IMR-90 (cell line): ENCODE measurements around the gene SIAH3. TPM values are rescaled to one million over a fixed set of nuclear protein-coding genes. Genes with fewer than 3 reads are reported as not detected.

Source experiments
- ATAC-seq: fragments of 200-7000 bp; cut with Tn5 transposase; 2 replicates; pipeline ENCODE4 v1.9.1; 2020; ENCODE audit warnings: low read depth, mild to moderate bottlenecking, moderate library complexity
- BruUV-seq: library from RNA; stranded (reverse); fragments of 400-500 nt; replicated peaks from 2 replicates; lab custom pipeline; 2021; lab: Mats Ljungman, UMichigan
- CTCF ChIA-PET: fragments of 300-600 bp; formaldehyde crosslinking; extraction: SDS; loops from one replicate; lab custom pipeline; 2021; ENCODE audit warnings: antibody characterized with exemption; lab: Yijun Ruan, JAX
- POLR2A ChIA-PET: fragments of 300-600 bp; sonication (Branson Sonifier 250); formaldehyde crosslinking; loops from one replicate; lab custom pipeline; 2022; ENCODE audit warnings: antibody characterized with exemption; ENCODE audit not compliant: unreplicated experiment; lab: Charles Lee
- DNase-seq: peaks from one replicate; pipeline ENCODE4 v3.0.0; 2013
- H2AFZ ChIP-seq: replicated peaks from 2 replicates; pipeline ENCODE3; 2013; ENCODE audit warnings: low read length, mild to moderate bottlenecking; ENCODE audit not compliant: poor library complexity
- H2AK5ac ChIP-seq: 2 replicates; pipeline ENCODE4 v1.6.1; 2013; ENCODE audit warnings: low read depth, low read length, inconsistent platforms
- H2AK9ac ChIP-seq: replicated peaks from 2 replicates; pipeline ENCODE3; 2013; ENCODE audit warnings: mild to moderate bottlenecking, low read depth, low read length, moderate library complexity; ENCODE audit not compliant: poor library complexity
- H2BK120ac ChIP-seq: 2 replicates; pipeline ENCODE4 v1.6.1; 2013; ENCODE audit warnings: low read depth, low read length, inconsistent platforms
- H2BK15ac ChIP-seq: 3 replicates; pipeline ENCODE4 v1.6.1; 2013; ENCODE audit warnings: low read depth, low read length, inconsistent platforms
- H2BK20ac ChIP-seq: 2 replicates; pipeline ENCODE4 v1.6.1; 2013; ENCODE audit warnings: low read depth, mild to moderate bottlenecking, inconsistent platforms, low read length, moderate library complexity
- H2BK5ac ChIP-seq: 2 replicates; pipeline ENCODE4 v1.6.1; 2013; ENCODE audit warnings: mild to moderate bottlenecking, low read depth, low read length, inconsistent platforms; ENCODE audit not compliant: poor library complexity, severe bottlenecking
- H3K14ac ChIP-seq: replicated peaks from 2 replicates; pipeline ENCODE4 v1.6.1; 2013; ENCODE audit warnings: low read depth, low read length, inconsistent platforms
- H3K18ac ChIP-seq: 2 replicates; pipeline ENCODE4 v1.6.1; 2013; ENCODE audit warnings: low read depth, low read length, control low read depth
- H3K23ac ChIP-seq: 2 replicates; pipeline ENCODE4 v1.6.1; 2013; ENCODE audit warnings: low read depth, low read length, inconsistent platforms
- H3K27ac ChIP-seq: 2 replicates; pipeline ENCODE4 v1.5.1; 2013; ENCODE audit warnings: mild to moderate bottlenecking, control low read depth, low read length; ENCODE audit not compliant: insufficient read depth
- H3K27me3 ChIP-seq: 2 replicates; pipeline ENCODE4 v1.6.1; 2013; ENCODE audit warnings: low read length; ENCODE audit not compliant: control insufficient read depth, insufficient read depth
- H3K36me3 ChIP-seq: 2 replicates; pipeline ENCODE4 v1.6.1; 2013; ENCODE audit warnings: low read length, mixed read lengths; ENCODE audit not compliant: control insufficient read depth, insufficient read depth
- H3K4ac ChIP-seq: 2 replicates; pipeline ENCODE4 v1.6.1; 2013; ENCODE audit warnings: low read depth, low read length, inconsistent platforms
- H3K4me1 ChIP-seq: 2 replicates; pipeline ENCODE4 v1.6.1; 2013; ENCODE audit warnings: low read length, mixed read lengths; ENCODE audit not compliant: control insufficient read depth, insufficient read depth
- H3K4me2 ChIP-seq: 2 replicates; pipeline ENCODE4 v1.6.1; 2013; ENCODE audit warnings: low read depth, mild to moderate bottlenecking, control low read depth, low read length, moderate library complexity
- H3K4me3 ChIP-seq: 2 replicates; pipeline ENCODE4 v1.5.1; 2013; ENCODE audit warnings: low read depth, mild to moderate bottlenecking, control low read depth, low read length, moderate library complexity; ENCODE audit not compliant: insufficient read depth
- H3K56ac ChIP-seq: 2 replicates; pipeline ENCODE4 v1.6.1; 2013; ENCODE audit warnings: low read length, inconsistent platforms; ENCODE audit not compliant: insufficient read depth; ENCODE audit errors: extremely low read depth
- H3K79me1 ChIP-seq, 2 experiments: 2 replicates each; pipeline ENCODE4 v1.6.1; 2013; ENCODE audit warnings: low read length in 2 of 2, inconsistent platforms in 1 of 2, low read depth in 1 of 2
- H3K9ac ChIP-seq: 2 replicates; pipeline ENCODE4 v1.6.1; 2013; ENCODE audit warnings: low read depth, low read length, control low read depth
- H3K9me1 ChIP-seq: 2 replicates; pipeline ENCODE4 v1.6.1; 2013; ENCODE audit warnings: low read length, inconsistent platforms; ENCODE audit not compliant: insufficient read depth
- H3K9me3 ChIP-seq: 2 replicates; pipeline ENCODE4 v1.6.1; 2013; ENCODE audit warnings: low read length; ENCODE audit not compliant: control insufficient read depth, insufficient read depth
- H4K20me1 ChIP-seq: 2 replicates; pipeline ENCODE4 v1.6.1; 2013; ENCODE audit warnings: low read length, inconsistent platforms; ENCODE audit not compliant: insufficient read depth
- H4K5ac ChIP-seq: 2 replicates; pipeline ENCODE4 v1.6.1; 2013; ENCODE audit warnings: mild to moderate bottlenecking, low read depth, low read length, control low read depth
- H4K8ac ChIP-seq, 2 experiments: 2 replicates each; pipeline ENCODE4 v1.6.1; 2013; ENCODE audit warnings: low read depth in 2 of 2, low read length in 2 of 2, control low read depth in 1 of 2, inconsistent platforms in 1 of 2
- H4K91ac ChIP-seq: 2 replicates; pipeline ENCODE4 v1.6.1; 2013; ENCODE audit warnings: low read depth, low read length, inconsistent platforms; ENCODE audit not compliant: insufficient read depth
- BHLHE40 ChIP-seq: fragments of 150-350 bp; IDR thresholded peaks from 2 replicates; pipeline ENCODE4 v1.6.1; 2016; ENCODE audit warnings: mild to moderate bottlenecking, low read depth, low read length
- CEBPB ChIP-seq: IDR thresholded peaks from 2 replicates; pipeline ENCODE4 v1.6.1; 2012; ENCODE audit warnings: low read depth, low read length, improper control_type of control experiment
- CHD1 ChIP-seq: IDR thresholded peaks from 2 replicates; pipeline ENCODE4 v1.6.1; 2012; ENCODE audit warnings: low read depth, low read length, improper control_type of control experiment
- CTCF ChIP-seq: conservative IDR thresholded peaks from 2 replicates; pipeline ENCODE4 v1.5.1; 2012; ENCODE audit warnings: mild to moderate bottlenecking, low read depth, low read length, improper control_type of control experiment
- ELK1 ChIP-seq: fragments of 150-350 bp; IDR thresholded peaks from 2 replicates; pipeline ENCODE4 v1.6.1; 2016; ENCODE audit warnings: low read depth, mild to moderate bottlenecking, low read length, moderate library complexity, borderline replicate concordance
- FOS ChIP-seq: fragments of 150-350 bp; IDR thresholded peaks from 2 replicates; pipeline ENCODE4 v1.6.1; 2016; ENCODE audit warnings: low read depth, low read length
- MAFK ChIP-seq: IDR thresholded peaks from 2 replicates; pipeline ENCODE4 v1.6.1; 2012; ENCODE audit warnings: low read depth, low read length, improper control_type of control experiment
- MAZ ChIP-seq: IDR thresholded peaks from 2 replicates; pipeline ENCODE4 v1.6.1; 2012; ENCODE audit warnings: low read depth, mild to moderate bottlenecking, low read length, improper control_type of control experiment, moderate library complexity, borderline replicate concordance
- MXI1 ChIP-seq: IDR thresholded peaks from 2 replicates; pipeline ENCODE4 v1.6.1; 2012; ENCODE audit warnings: low read depth, mild to moderate bottlenecking, low read length, moderate library complexity, borderline replicate concordance
- NFE2L2 ChIP-seq: fragments of 150-350 bp; IDR thresholded peaks from 2 replicates; pipeline ENCODE4 v1.6.1; 2016; ENCODE audit warnings: low read depth, mild to moderate bottlenecking, low read length
- POLR2A ChIP-seq: IDR thresholded peaks from 2 replicates; pipeline ENCODE4 v1.6.1; 2012; ENCODE audit warnings: mild to moderate bottlenecking, low read depth, low read length
- RAD21 ChIP-seq: IDR thresholded peaks from 2 replicates; pipeline ENCODE4 v1.6.1; 2012; ENCODE audit warnings: low read length, improper control_type of control experiment
- RCOR1 ChIP-seq: IDR thresholded peaks from 2 replicates; pipeline ENCODE4 v1.6.1; 2012; ENCODE audit warnings: mild to moderate bottlenecking, low read length, improper control_type of control experiment; ENCODE audit not compliant: insufficient replicate concordance
- RFX5 ChIP-seq: IDR thresholded peaks from 2 replicates; pipeline ENCODE4 v1.8.0; 2012; ENCODE audit warnings: low read depth, mild to moderate bottlenecking, low read length, moderate library complexity
- SMC3 ChIP-seq: fragments of 150-350 bp; IDR thresholded peaks from 2 replicates; pipeline ENCODE4 v1.6.1; 2016; ENCODE audit warnings: low read depth, mild to moderate bottlenecking, antibody characterized with exemption, low read length, moderate library complexity
- USF2 ChIP-seq: fragments of 150-350 bp; IDR thresholded peaks from 2 replicates; pipeline ENCODE4 v1.6.1; 2017; ENCODE audit warnings: mild to moderate bottlenecking, antibody characterized with exemption, low read length, low read depth
- WGBS, 2 experiments: methylation state at CpG; one replicate each; pipeline versions ENCODE4 v1.1.5 to v1.1.7; 2013; ENCODE audit warnings: missing lambda C conversion rate in 2 of 2; ENCODE audit not compliant: insufficient read length in 1 of 2; ENCODE audit errors: extremely low coverage in 2 of 2; 5-methylcytosine and 5-hydroxymethylcytosine counted together
- dilution Hi-C: fragments of 300-500 bp; cut with HindIII; formaldehyde crosslinking; loops from one replicate; pipeline ENCODE4 v1.14.3; 2018; ENCODE audit warnings: low sequenced_read_pairs; ENCODE audit not compliant: unreplicated experiment
- in situ Hi-C: fragments of 300-500 bp; cut with MboI; formaldehyde crosslinking; loops from 3 replicates; pipeline ENCODE4 v1.14.3; 2019; ENCODE audit warnings: low sequenced_read_pairs, inconsistent platforms, mixed read lengths
- intact Hi-C: fragments of 100-400 bp; cut with micrococcal nuclease; formaldehyde crosslinking; loops from 2 replicates; pipeline ENCODE4 v1.10.0; 2022
- polyA plus RNA-seq, 3 experiments: library from polyadenylated mRNA; depleted of rRNA; stranded (reverse); fragments of >200 nt; gene quantifications; 2 replicates each; pipeline ENCODE4 v1.2.3, GENCODE V29; 2012; ENCODE audit warnings: low replicate concordance in 1 of 3
- total RNA-seq: library from RNA; depleted of rRNA; stranded (reverse); fragments of >200 nt; gene quantifications from 2 replicates; pipeline ENCODE4 v1.2.3, GENCODE V29; 2012

SIAH3 gene
- total and polyA plus RNA-seq, 2 of the 4 experiments (the other 2 are of a cell fraction): under 0.01 TPM; not detected in 1

- ATAC-seq (no peak), DNase-seq (no peak)
- Histone ChIP-seq H3K4me2 (no peak overlapping the region), H3K4me1 (peaks cover 9% of the 10 kb centered on the region), H3K14ac (no peak overlapping the region), H2BK120ac (no peak overlapping the region), H2AFZ (no peak overlapping the region), H3K4me3 (no peak overlapping the region), H3K27ac (no peak overlapping the region), H3K18ac (no peak overlapping the region), H3K27me3 (peaks cover 18% of the 10 kb centered on the region), H3K79me1 (no peaks in the 10 kb centered on the region), H3K9me3 (no peaks in the 10 kb centered on the region), H4K8ac (no peak overlapping the region), H2AK9ac (no peak overlapping the region), H3K4ac (no peak overlapping the region), H3K36me3 (no peaks in the 10 kb centered on the region), H4K20me1 (no peaks in the 10 kb centered on the region), H3K9me1 (0 out of 2 replicates have a peak, but pooled peaks cover 6% of the 10 kb centered on the region), H2BK20ac (no peak overlapping the region), H3K9ac (no peak overlapping the region), H4K5ac (no peak overlapping the region), H3K23ac (no peak overlapping the region), H2BK15ac (no peak overlapping the region), H2AK5ac (no peak overlapping the region), H4K91ac (no peak overlapping the region), H2BK5ac (no peak overlapping the region), H3K56ac (no peak overlapping the region)
- WGBS, 2 experiments: no CpG with 5 or more reads among the region's 5 CpGs
- ChIA-PET CTCF (no interaction called here), POLR2A (no interaction called here)
- in situ Hi-C loops (no loop called here), intact Hi-C loops (loop anchor here (10.0 kb wide), 1 partner anchor 278 kb away; the partner anchor contains the start of gene ZC3H13), dilution Hi-C loops (no loop called here)
- TF ChIP-seq MAFK: no peak
- TF ChIP-seq USF2: no peak
- no peak for TF ChIP-seq MXI1
- TF ChIP-seq RCOR1: no peak
- no peak for TF ChIP-seq CEBPB
- TF ChIP-seq CTCF: no peak
- TF ChIP-seq NFE2L2: no peak
- TF ChIP-seq RAD21: no peak
- TF ChIP-seq CHD1: no peak
- no peak for TF ChIP-seq SMC3
- TF ChIP-seq ELK1: no peak
- no peak for TF ChIP-seq MAZ
- TF ChIP-seq FOS: no peak
- TF ChIP-seq BHLHE40: no peak
- TF ChIP-seq RFX5: no peak
- no peak for TF ChIP-seq POLR2A
- no TSS peak for BruUV-seq
Observed at GRCh38 chr13:45776748-45777147, 74.8 kb downstream of the SIAH3 start.
